GM15510 (cell line): ENCODE results near the gene MAST2.

Experiments used
- POLR2A ChIP-seq: IDR thresholded peaks from 3 replicates; pipeline ENCODE4 v1.6.1; 2011; ENCODE audit warnings: borderline replicate concordance; ENCODE audit not compliant: insufficient read length; ENCODE audit errors: extremely low read depth

The MAST2 gene

DNA sequence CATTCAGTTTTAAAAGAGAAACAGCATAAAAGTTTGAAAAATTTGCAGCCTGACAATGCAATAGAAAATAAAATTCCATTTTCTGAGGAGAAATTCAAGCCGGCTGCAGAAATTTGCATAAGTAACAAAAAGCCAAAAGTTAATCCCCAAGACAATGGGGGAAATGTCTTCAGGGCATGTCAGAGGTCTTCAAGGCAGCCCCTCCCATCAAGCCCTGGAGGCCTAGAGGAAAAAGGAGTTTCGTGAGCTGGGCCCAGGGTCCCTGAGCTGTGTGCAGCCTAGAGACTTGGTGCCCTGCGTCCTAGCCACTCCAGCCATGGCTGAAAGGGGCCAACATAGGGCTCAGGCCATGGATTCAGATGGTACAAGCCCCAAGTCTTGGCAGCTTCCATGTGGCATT is 254.4 kb downstream of the MAST2 start:
- no peak for TF ChIP-seq POLR2A

DNA sequence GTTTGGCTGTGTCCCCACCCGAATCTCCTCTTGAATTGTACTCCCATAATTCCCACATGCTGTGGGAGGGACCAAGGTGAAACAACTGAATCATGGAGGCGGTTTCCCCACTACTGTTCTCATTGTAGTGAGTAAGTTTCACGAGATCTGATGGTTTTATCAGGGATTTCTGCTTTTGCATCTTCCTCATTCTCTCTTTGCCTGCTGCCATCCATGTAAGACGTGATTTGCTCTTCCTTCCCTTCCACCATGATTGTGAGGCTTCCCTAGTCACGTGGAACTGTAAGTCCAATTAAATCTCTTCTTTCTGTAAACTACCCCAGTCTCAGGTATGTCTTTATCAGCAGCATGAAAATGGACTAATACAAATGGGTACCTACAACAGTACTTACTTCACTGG is 255.5 kb downstream of the MAST2 start:
- TF ChIP-seq POLR2A = no peak

DNA sequence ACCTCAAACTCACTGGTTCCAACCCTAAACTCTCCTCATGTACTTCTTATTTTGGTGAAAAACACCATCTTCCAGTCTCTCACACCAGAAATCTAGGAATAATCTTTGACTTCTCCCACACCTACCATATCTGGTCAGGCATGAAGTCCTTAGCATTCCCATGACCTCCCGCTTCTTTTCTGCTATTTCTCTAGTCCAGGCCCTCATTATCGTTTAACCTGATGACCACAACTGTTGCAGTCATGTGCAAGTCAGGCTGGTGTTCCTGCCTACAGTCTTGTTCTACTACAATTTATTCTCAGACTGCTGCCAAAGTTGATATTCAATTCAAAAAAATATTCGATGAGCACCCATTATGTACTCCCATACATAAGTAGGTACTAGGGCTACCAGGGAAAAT is 257.7 kb downstream of the MAST2 start:
- no peak for TF ChIP-seq POLR2A

DNA sequence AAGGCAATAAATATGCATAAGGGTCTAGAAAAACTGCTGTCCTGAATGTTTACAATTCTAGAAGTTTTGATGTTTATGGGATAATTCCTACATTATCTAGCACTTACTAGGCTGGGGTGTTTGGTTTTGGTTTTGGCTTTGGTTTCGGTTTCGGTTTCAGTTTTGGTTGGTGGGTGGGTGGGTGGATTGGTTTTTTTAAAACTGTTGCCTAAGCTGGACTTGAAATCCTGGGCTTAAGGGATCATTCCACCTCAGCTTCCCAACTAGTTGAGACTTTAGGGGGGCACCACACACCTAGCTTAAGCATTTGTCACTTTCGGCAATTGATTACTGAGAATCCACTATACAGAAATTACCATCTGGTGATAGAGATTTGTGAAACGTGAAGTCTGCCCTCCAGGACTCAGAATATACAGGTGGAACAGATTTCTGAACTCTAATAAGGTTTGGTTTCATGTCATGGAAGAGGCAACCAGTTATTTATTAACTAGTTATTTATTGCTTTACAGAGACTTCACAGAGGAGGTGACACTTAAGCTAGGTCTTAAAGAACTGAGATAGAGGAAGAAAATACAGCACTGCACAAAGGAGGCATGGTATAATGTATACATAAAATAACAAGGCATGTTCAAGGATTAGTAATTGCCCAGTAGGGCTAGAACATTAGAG is 259.4 kb downstream of the MAST2 start:
- TF ChIP-seq POLR2A = no peak

DNA sequence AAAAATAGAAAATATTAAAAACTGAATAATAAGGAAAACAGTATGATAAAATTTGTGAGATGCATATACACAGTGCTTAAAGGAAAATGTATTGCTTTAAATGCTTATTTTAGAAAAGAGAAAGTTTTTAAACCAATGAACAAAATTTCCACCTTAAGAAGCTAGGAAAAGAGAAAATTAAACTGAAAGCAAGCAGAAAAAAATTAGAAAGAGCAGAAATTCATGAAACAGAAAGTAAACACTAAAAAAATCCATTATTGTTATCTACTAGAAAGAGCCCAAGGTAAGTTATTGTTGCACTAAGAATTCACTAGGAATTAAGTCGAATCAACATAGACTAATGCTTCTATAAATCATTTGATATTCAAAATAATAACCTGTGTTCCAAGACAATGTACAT is 261.3 kb downstream of the MAST2 start:
- TF ChIP-seq POLR2A = no peak

DNA sequence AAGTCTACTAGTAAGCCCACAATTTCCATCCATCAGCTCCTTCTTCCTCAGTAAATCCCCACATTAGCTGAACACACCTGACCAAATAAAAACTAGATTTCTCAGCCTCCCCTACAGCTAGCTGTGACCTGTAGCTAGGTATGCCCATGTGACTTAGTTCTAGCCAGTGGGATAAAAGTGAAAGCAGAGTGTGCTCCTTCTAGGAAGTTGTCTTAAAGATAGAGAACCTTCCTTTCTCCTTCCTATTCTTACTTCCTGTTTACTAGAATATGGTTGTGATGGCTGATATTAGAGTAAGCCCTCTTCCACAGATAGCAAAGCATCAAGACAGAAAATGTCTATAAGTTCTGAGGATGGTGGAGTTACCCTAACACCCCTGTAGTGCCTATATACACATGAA is 262.0 kb downstream of the MAST2 start:
- no peak for TF ChIP-seq POLR2A

DNA sequence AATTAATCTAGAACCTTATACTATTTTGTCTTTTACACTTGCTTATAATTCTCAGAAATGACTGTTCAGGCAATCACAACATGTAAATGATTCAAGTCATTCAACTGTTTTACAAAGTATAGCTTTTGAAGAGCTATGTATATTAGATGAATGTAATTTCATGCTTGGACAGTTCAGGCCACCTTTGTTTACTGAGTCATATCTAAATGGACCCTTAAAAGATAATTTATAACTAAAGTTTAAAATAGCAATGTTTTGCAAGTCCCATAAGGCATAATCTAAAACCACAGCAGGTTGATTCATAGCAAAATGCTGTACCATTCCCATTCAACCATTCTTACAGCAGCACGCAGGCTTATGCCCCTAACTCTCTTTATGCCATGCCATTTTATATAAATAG is 264.2 kb downstream of the MAST2 start:
- no peak for TF ChIP-seq POLR2A

DNA sequence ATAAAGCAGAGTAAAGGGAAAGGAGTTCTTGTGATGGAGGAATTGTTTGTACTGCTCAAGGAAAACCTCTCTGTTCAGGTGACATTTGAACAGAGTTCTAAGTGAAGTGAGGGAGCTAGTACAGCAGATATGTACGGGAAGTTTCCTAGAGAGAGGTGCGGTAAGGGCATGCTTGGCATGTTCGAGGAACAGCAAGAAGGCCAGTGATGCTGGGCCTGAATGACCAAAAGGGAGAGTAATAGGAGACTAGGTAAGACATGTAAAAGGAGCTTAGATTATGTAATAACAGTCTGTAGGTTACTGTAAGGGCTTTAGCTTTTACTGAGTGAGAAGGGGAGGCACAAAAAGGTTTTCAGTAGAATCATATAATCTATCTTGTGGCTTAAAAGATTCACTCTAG is 265.1 kb downstream of the MAST2 start:
- TF ChIP-seq POLR2A = no peak

DNA sequence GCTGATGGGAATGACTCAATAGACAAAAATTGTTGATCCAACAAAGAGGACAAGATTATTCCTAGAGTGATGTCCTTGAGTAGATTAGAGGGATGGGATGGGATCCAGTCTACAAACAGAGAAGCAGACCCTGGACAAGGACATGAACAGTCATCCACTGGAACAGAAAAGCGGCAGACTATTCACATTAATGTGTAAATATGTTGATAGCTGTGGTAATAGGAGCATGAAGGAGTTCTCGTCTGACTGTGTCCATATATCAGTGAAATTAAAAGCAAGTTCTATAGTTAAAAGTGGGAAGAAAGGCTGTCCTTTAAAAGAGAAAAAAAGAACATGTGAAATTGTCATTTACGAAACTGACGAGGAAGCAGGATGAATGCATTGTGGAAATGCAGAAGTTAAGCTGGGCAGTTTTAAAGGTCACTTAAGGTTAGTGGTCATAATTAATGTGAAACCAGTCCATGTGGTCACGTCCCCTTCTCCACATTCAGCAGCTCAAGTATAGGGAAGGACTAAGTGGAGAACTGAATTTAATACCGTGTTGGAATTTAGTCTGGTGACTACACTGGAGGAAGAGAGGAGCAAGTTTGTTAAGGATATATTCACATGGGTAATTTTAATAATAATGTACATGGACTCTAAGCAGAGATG is 266.9 kb downstream of the MAST2 start:
- no peak for TF ChIP-seq POLR2A

DNA sequence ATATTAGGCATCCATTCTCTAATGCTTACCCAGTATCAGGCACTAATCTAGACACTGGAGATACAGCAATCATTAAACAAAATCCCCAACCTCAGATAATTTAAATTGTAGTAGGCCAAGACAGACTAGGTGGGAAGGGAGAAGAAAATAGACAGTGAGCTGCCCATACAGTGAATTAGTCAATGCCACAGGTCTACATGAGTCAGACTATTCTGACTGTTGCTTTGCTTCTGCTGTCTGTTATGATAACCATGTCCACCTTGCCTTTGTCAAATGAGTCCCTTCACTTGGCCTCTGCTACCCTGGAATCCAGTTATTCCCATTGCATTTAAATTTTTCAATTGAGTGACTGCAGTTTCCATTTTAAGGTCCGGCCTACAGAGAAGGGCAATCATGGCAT is 269.6 kb downstream of the MAST2 start:
- no peak for TF ChIP-seq POLR2A

DNA sequence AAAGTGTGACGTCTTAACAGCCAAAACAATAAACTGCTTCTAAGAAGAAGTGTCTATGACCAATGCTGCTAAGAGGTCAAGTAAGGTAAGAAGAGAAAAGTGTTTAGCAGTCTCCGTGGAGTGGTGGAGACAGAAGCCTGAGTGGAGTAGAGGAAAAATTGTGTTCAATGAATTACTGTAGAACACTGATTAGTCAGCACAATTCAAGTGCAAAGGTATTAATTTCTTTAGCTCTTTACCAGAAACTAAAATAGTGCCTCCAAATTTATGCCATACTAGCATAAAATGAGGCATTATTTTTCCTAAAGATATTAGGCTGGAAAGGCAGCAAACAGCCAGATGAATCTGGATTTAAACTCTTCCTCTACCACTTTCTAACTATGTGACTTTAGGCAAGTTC is 272.9 kb downstream of the MAST2 start:
- no peak for TF ChIP-seq POLR2A

DNA sequence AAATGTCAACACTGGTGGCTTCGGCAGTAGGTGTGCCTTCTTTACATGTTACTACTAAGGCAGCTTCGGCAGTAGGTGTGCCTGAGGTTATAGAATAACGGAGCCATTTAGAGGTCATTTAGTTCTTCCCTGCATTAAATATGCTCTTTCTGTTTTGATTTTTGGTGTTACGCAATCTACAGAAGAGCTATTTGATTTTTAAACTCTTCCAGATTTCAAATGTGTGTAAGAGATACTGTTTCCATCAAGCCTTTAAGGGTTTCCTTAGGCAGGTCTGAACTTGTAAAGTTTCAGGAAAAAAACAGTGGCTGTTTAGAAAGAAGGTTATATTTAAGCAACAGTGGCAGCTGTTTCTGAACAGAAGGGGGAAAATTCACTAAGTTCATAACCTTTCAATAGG is 274.2 kb downstream of the MAST2 start:
- no peak for TF ChIP-seq POLR2A

DNA sequence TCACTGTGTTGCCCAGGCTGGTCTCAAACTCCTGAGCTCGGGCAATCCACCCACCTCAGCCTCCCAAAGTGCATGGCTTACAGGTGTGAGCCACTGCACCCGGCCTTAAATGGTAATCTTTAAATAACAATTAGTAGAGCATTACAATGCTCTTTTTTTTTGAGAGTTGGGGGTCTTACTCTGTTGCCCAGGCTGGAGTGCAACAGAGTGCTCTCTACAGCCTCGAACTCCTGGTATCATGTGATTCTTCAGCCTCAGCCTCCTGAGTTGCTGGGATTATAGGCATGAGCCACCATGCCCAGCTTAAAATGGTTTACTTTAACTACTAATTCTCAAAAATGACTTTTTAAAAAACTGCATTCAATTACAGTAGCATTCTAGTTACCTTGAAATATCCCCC is 276.8 kb downstream of the MAST2 start:
- TF ChIP-seq POLR2A = no peak

DNA sequence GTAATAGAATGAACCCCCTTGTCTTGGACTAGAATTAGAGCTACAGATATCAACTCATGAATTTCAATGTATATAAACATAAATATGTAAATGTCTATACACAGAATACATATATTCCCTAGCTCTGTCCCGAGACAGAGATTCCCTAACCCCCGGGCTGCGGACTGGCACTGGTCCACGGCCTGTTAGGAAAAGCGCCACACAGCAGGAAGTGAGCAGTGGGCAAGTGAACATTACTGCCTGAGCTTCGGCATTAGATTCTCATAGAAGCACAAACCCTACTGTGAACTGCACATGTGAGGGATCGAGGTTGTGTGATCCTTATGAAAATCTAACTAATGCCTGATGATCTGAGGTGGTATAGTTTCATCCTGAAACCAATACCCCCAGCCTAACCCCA is 277.8 kb downstream of the MAST2 start:
- TF ChIP-seq POLR2A = no peak

DNA sequence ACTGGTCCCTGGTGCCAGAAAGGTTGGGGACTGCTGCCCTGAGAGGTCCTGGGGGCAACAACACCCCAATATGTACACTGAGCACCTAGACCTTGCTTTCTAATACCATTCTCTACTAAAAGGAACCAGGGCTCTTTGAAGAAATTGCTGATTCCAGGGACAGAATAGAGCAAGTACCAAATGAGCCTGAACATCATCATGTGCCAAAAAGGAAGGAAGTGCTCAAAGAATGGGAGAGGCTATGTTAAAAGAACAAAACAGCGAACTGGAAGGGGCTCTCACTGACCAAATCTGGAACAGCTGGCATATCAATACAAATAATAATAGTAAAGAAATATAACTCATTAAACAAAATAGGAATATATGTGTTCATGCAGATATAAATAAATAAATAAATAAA is 278.2 kb downstream of the MAST2 start:
- TF ChIP-seq POLR2A = no peak

DNA sequence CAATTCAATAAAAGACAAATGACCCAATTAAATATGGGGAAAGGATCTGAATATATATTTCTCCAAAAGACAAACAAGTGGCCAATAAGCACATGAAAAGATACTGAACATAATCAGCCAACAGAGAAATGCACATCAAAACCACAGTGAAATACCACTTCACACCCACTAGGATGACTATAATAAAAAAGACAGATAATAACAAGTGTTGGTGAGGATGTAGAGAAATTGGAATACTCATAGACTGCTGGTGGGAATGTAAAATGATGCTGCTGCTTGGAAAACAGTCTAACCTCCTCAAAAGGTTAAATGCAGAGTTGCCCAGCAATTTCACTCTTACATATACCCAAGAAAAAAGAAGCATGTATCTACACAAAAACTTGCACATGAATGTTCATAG is 280.2 kb downstream of the MAST2 start:
- no peak for TF ChIP-seq POLR2A
